Body of pancreas (tissue), 4 donors: ENCODE measurements around the gene CEP112. TPM values are rescaled to one million over a fixed set of nuclear protein-coding genes. Genes with fewer than 3 reads are reported as not detected.

Source experiments
- ATAC-seq: fragments of 150-250 bp; one replicate; pipeline ENCODE4 v1.9.1; 2016
- DNase-seq, 4 donors: peaks; one replicate each; pipeline ENCODE4 v3.0.0-alpha.2; 2019
- H3K27ac ChIP-seq, 4 donors: fragments of 200-600 bp; sonication (generic); 1 replicate in 3 of 4; 2 replicates in 1 of 4; pipeline versions ENCODE4 v1.5.1 to v1.6.1; 2016 to 2019; ENCODE audit warnings: mild to moderate bottlenecking in 1 of 4, mixed read lengths in 1 of 4, moderate library complexity in 1 of 4
- H3K27me3 ChIP-seq, 2 donors: fragments of 200-600 bp; sonication (generic); one replicate each; pipeline ENCODE4 v1.6.0; 2016; ENCODE audit warnings: mild to moderate bottlenecking in 1 of 2
- H3K36me3 ChIP-seq, 2 donors: fragments of 200-600 bp; sonication (generic); replicated peaks in 1 of 2; 2 replicates each; pipeline ENCODE4 v1.5.1; 2016; ENCODE audit warnings: low read depth in 2 of 2; ENCODE audit not compliant: insufficient read depth in 1 of 2
- H3K4me1 ChIP-seq: fragments of 200-600 bp; sonication (generic); one replicate; pipeline ENCODE4 v1.6.0; 2016
- H3K4me3 ChIP-seq, 2 donors: fragments of 200-600 bp; sonication (generic); 1 replicate in 1 of 2; 2 replicates in 1 of 2; pipeline ENCODE4 v1.5.1; 2016 to 2019
- H3K9me3 ChIP-seq, 3 donors: fragments of 200-600 bp; sonication (generic); 1 replicate in 2 of 3; 2 replicates in 1 of 3; pipeline ENCODE4 v1.5.1; 2016
- CTCF ChIP-seq, 7 experiments: fragments of 450-650 bp in 4 of 7; fragments of 200-600 bp in 3 of 7; sonication (generic) in 3 of 7; IDR thresholded peaks; one replicate each; pipeline ENCODE4 v1.5.1; 2016 to 2019; ENCODE audit warnings: antibody characterized with exemption in 7 of 7
- POLR2A ChIP-seq, 3 donors: fragments of 450-650 bp; IDR thresholded peaks; one replicate each; pipeline ENCODE4 v1.6.1; 2016; ENCODE audit warnings: antibody characterized with exemption in 3 of 3, mild to moderate bottlenecking in 2 of 3
- WGBS, 2 donors: methylation state at CpG; one replicate each; pipeline ENCODE4 v1.1.5; 2017; 5-methylcytosine and 5-hydroxymethylcytosine counted together
- intact Hi-C: fragments of 100-400 bp; cut with DNase I; formaldehyde crosslinking; loops from one replicate; pipeline ENCODE4 v1.15.1; 2023
- total RNA-seq, 2 donors: library from RNA; depleted of rRNA; stranded (reverse); fragments of >200 nt; gene quantifications; one replicate each; pipeline ENCODE4 v1.1.0, GENCODE V29; 2016

The CEP112 gene
- total RNA-seq, 2 donors from 2014 or later, result 5.2 to 10.2 TPM

- Histone ChIP-seq H3K27ac (no peak overlapping the region), H3K4me1 (no peaks in the 10 kb centered on the region), H3K36me3 (no peaks in the 10 kb centered on the region), H3K9me3 (no peaks in the 10 kb centered on the region), H3K27me3 (no peaks in the 10 kb centered on the region), H3K4me3 (no peak overlapping the region)
- ATAC-seq (no peak), DNase-seq (no peak)
- intact Hi-C loops, result no loop called here
- TF ChIP-seq POLR2A (IDR thresholded peaks at IDR 0.05), result no peak
- no peak for TF ChIP-seq CTCF (IDR thresholded peaks at IDR 0.05)
- 16 to 17% methylated on average over 3 of the region's 3 CpGs for WGBS, 2 donors
Observed at GRCh38 chr17:66038125-66038524, 153.8 kb downstream of the CEP112 start.

- H3K36me3 ChIP-seq, result no peaks in the 10 kb centered on the region
- TF ChIP-seq CTCF (IDR thresholded peaks at IDR 0.05), result no peak
- no peak for TF ChIP-seq POLR2A (IDR thresholded peaks at IDR 0.05)
- no peaks in the 10 kb centered on the region for H3K9me3 ChIP-seq
- no peak for DNase-seq
- H3K4me3 ChIP-seq, result no peak overlapping the region
- H3K27me3 ChIP-seq, result no peaks in the 10 kb centered on the region
- WGBS, 2 donors, result 90 to 96% methylated on average over 3 of the region's 3 CpGs
- no peaks in the 10 kb centered on the region for H3K4me1 ChIP-seq
- intact Hi-C loops, result no loop called here
- no peak for ATAC-seq
- H3K27ac ChIP-seq, result no peak overlapping the region
Observed at GRCh38 chr17:66037221-66037620, 154.7 kb downstream of the CEP112 start.

- TF ChIP-seq CTCF (IDR thresholded peaks at IDR 0.05), result no peak
- no peak for TF ChIP-seq POLR2A (IDR thresholded peaks at IDR 0.05)
- DNase-seq (no peak), ATAC-seq (no peak)
- Histone ChIP-seq H3K9me3 (no peaks in the 10 kb centered on the region), H3K36me3 (no peaks in the 10 kb centered on the region), H3K4me1 (no peaks in the 10 kb centered on the region), H3K27me3 (no peaks in the 10 kb centered on the region), H3K4me3 (no peak overlapping the region), H3K27ac (no peak overlapping the region)
- intact Hi-C loops, result no loop called here
- WGBS, 2 donors, result 60 to 63% methylated on average over 2 of the region's 2 CpGs
Observed at GRCh38 chr17:66032082-66032712, 159.7 kb downstream of the CEP112 start.

- Histone ChIP-seq H3K27ac (no peak overlapping the region), H3K36me3 (no peaks in the 10 kb centered on the region), H3K27me3 (no peaks in the 10 kb centered on the region), H3K4me3 (no peak overlapping the region), H3K4me1 (no peaks in the 10 kb centered on the region), H3K9me3 (peaks cover 0 to 8% (median 2%) of the 10 kb centered on the region in 3 donors)
- no peak for DNase-seq
- no peak for TF ChIP-seq CTCF (IDR thresholded peaks at IDR 0.05)
- intact Hi-C loops, result no loop called here
- no peak for ATAC-seq
Observed at GRCh38 chr17:66025551-66025950, 166.4 kb downstream of the CEP112 start.

GRCh38 chr17:66021757-66022156, 170.2 kb downstream of the CEP112 start:
- Histone ChIP-seq H3K36me3 (no peaks in the 10 kb centered on the region), H3K4me3 (no peak overlapping the region), H3K9me3 (peaks cover 0 to 8% (median 2%) of the 10 kb centered on the region in 3 donors), H3K27ac (no peak overlapping the region), H3K4me1 (no peaks in the 10 kb centered on the region), H3K27me3 (no peaks in the 10 kb centered on the region)
- no peak for TF ChIP-seq POLR2A (IDR thresholded peaks at IDR 0.05)
- TF ChIP-seq CTCF (IDR thresholded peaks at IDR 0.05), result no peak
- DNase-seq (no peak), ATAC-seq (no peak)
- 59 to 62% methylated on average over 3 of the region's 3 CpGs for WGBS, 2 donors
- intact Hi-C loops, result no loop called here
